ENCODE measurements around the gene MYZAP.

DNA sequence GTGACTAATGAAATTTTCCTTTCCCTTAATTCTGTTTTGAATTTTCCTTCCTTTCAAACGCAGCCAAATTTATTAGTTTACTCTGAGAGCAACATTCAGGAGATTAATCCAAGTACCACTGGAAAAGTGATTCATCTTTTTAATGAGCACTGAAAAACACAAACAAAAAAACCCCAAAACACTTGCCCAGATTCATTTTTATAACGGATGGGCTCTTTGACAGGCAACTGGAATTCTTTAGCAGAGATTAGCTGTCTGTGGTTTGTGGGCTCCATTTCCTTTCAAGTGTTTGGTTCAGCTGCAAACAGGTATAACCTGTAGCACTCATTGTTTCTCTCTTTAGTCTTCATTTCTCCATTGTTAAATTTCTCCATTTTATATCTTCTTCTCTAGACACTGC, 111.7 kb downstream of the MYZAP start:
- TF ChIP-seq, protein P1, sequence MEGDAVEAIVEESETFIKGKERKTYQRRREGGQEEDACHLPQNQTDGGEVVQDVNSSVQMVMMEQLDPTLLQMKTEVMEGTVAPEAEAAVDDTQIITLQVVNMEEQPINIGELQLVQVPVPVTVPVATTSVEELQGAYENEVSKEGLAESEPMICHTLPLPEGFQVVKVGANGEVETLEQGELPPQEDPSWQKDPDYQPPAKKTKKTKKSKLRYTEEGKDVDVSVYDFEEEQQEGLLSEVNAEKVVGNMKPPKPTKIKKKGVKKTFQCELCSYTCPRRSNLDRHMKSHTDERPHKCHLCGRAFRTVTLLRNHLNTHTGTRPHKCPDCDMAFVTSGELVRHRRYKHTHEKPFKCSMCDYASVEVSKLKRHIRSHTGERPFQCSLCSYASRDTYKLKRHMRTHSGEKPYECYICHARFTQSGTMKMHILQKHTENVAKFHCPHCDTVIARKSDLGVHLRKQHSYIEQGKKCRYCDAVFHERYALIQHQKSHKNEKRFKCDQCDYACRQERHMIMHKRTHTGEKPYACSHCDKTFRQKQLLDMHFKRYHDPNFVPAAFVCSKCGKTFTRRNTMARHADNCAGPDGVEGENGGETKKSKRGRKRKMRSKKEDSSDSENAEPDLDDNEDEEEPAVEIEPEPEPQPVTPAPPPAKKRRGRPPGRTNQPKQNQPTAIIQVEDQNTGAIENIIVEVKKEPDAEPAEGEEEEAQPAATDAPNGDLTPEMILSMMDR (IDR thresholded peaks at IDR 0.05) = no peak
- no peak for TF ChIP-seq POLR2A (IDR thresholded peaks at IDR 0.05)
